Measurements from ENCODE around the gene NEK6.

NEK6 gene

GRCh38 chr9:124326378-124326777 lies 68.6 kb downstream of the NEK6 start:
- DNase-seq: no peak

GRCh38 chr9:124327491-124327890 lies 69.7 kb downstream of the NEK6 start:
- no peak for DNase-seq

GRCh38 chr9:124328285-124328684 lies 70.5 kb downstream of the NEK6 start:
- DNase-seq: no peak

GRCh38 chr9:124329206-124329792 lies 71.5 kb downstream of the NEK6 start:
- DNase-seq: no peak

- no peak for DNase-seq
These were observed 72.4 kb downstream of the NEK6 start for GRCh38 chr9:124330011-124330697.

GRCh38 chr9:124331580-124331979 lies 73.8 kb downstream of the NEK6 start:
- DNase-seq: no peak

- DNase-seq: no peak
These were observed 74.8 kb downstream of the NEK6 start for GRCh38 chr9:124332361-124333202.

GRCh38 chr9:124333203-124333579 lies 75.4 kb downstream of the NEK6 start:
- DNase-seq: no peak

- no peak for DNase-seq
These were observed 77.0 kb downstream of the NEK6 start for GRCh38 chr9:124334568-124335319.

- no peak for DNase-seq
These were observed 77.6 kb downstream of the NEK6 start for GRCh38 chr9:124335320-124335707.

GRCh38 chr9:124337562-124337961 lies 79.8 kb downstream of the NEK6 start:
- no peak for DNase-seq

- DNase-seq: no peak
These were observed 81.9 kb downstream of the NEK6 start for GRCh38 chr9:124339603-124340146.

GRCh38 chr9:124340219-124341069 lies 82.7 kb downstream of the NEK6 start:
- DNase-seq: no peak

GRCh38 chr9:124341455-124342170 lies 83.9 kb downstream of the NEK6 start:
- DNase-seq: no peak

- no peak for DNase-seq
These were observed 84.6 kb downstream of the NEK6 start for GRCh38 chr9:124342402-124342775.

- DNase-seq: no peak
These were observed 85.2 kb downstream of the NEK6 start for GRCh38 chr9:124342776-124343485.

GRCh38 chr9:124343533-124344290 lies 86.0 kb downstream of the NEK6 start:
- DNase-seq: no peak

GRCh38 chr9:124344291-124345050 lies 86.7 kb downstream of the NEK6 start:
- DNase-seq: no peak

- no peak for DNase-seq
These were observed 87.3 kb downstream of the NEK6 start for GRCh38 chr9:124345063-124345462.

Data from NCI-H1105 (cell line).